Smooth muscle cell (in vitro differentiated cells): ENCODE results near the gene PCBP3. TPM values are rescaled to one million over a fixed set of nuclear protein-coding genes. Genes with fewer than 3 reads are reported as not detected.

Experiments
- DNase-seq: peaks from one replicate; lab custom pipeline; 2025; ENCODE audit not compliant: unreplicated experiment; lab: John Stamatoyannopoulos, UW
- H2AFZ ChIP-seq: fragments of 200-600 bp; sonication (generic); 2 replicates; pipeline ENCODE4 v1.6.0; 2016; ENCODE audit warnings: antibody characterized with exemption, low read depth, mild to moderate bottlenecking
- H3F3A ChIP-seq: fragments of 200-600 bp; sonication (generic); 2 replicates; pipeline ENCODE4 v1.6.0; 2017; ENCODE audit warnings: antibody characterized with exemption, low read depth
- H3K27ac ChIP-seq: fragments of 200-600 bp; sonication (generic); 2 replicates; pipeline ENCODE4 v1.5.1; 2016; ENCODE audit warnings: low read depth, mild to moderate bottlenecking
- H3K27me3 ChIP-seq: fragments of 200-600 bp; sonication (generic); 2 replicates; pipeline ENCODE4 v1.6.1; 2016; ENCODE audit warnings: low read depth, mild to moderate bottlenecking
- H3K36me3 ChIP-seq: fragments of 200-600 bp; sonication (generic); 2 replicates; pipeline ENCODE4 v1.5.1; 2016; ENCODE audit warnings: low read depth
- H3K4me1 ChIP-seq: fragments of 200-600 bp; sonication (generic); 2 replicates; pipeline ENCODE4 v1.5.1; 2016; ENCODE audit warnings: low read depth
- H3K4me2 ChIP-seq: fragments of 200-600 bp; sonication (generic); 2 replicates; pipeline ENCODE4 v1.6.0; 2016; ENCODE audit warnings: mild to moderate bottlenecking
- H3K4me3 ChIP-seq: fragments of 200-600 bp; sonication (generic); 2 replicates; pipeline ENCODE4 v1.5.1; 2016; ENCODE audit warnings: mild to moderate bottlenecking
- H3K79me2 ChIP-seq: fragments of 200-600 bp; sonication (generic); 2 replicates; pipeline ENCODE4 v1.6.0; 2016; ENCODE audit warnings: low read depth, mild to moderate bottlenecking
- H3K9ac ChIP-seq: fragments of 200-600 bp; sonication (generic); 2 replicates; pipeline ENCODE4 v1.6.0; 2016; ENCODE audit warnings: low read depth
- H3K9me3 ChIP-seq: fragments of 200-600 bp; sonication (generic); replicated peaks from 2 replicates; pipeline ENCODE4 v1.5.1; 2016; ENCODE audit warnings: low read depth
- H4K20me1 ChIP-seq: fragments of 200-600 bp; sonication (generic); 2 replicates; pipeline ENCODE4 v1.6.0; 2016; ENCODE audit warnings: low read depth
- CTCF ChIP-seq: fragments of 200-600 bp; sonication (generic); IDR thresholded peaks from 2 replicates; pipeline ENCODE4 v1.5.1; 2017; ENCODE audit warnings: borderline replicate concordance, mild to moderate bottlenecking, antibody characterized with exemption; ENCODE audit not compliant: insufficient read depth, poor library complexity, severe bottlenecking
- WGBS: methylation state at CpG from one replicate; pipeline ENCODE4 v1.1.7; 2016; ENCODE audit warnings: low lambda C conversion rate; 5-methylcytosine and 5-hydroxymethylcytosine counted together
- polyA plus RNA-seq: library from polyadenylated mRNA; unstranded; fragments of >200 nt; fragmentation: Nextera tagmentation; extraction: Ambion mirVana; gene quantifications from 2 replicates; pipeline ENCODE4 v1.2.1, GENCODE V29; 2016
- total RNA-seq: library from RNA; depleted of rRNA; stranded (reverse); fragments of >200 nt; gene quantifications from 2 replicates; pipeline ENCODE4 v1.2.3, GENCODE V29; 2014

The PCBP3 gene
- total and polyA plus RNA-seq, 2 experiments from 2014 or later, result 8.9 to 23.1 TPM

GRCh38 chr21:45792682-45793383 lies 149.3 kb downstream of the PCBP3 start:
- 95% methylated on average over 22 of the region's 22 CpGs for WGBS
- no peaks in the 10 kb centered on the region for H3K36me3 ChIP-seq
- no peak for TF ChIP-seq CTCF
- DNase-seq, result no peak
- no peak overlapping the region for H3K27ac ChIP-seq
- H3K4me3 ChIP-seq, result no peak overlapping the region
- H3K9ac ChIP-seq, result no peak overlapping the region
- H3K4me1 ChIP-seq, result no peaks in the 10 kb centered on the region
- no peaks in the 10 kb centered on the region for H3K9me3 ChIP-seq
- H3F3A ChIP-seq, result no peaks in the 10 kb centered on the region
- no peaks in the 10 kb centered on the region for H3K79me2 ChIP-seq
- H3K4me2 ChIP-seq, result no peak overlapping the region
- H4K20me1 ChIP-seq, result no peaks in the 10 kb centered on the region
- H2AFZ ChIP-seq, result no peak overlapping the region
- H3K27me3 ChIP-seq, result no peaks in the 10 kb centered on the region

- H3K9me3 ChIP-seq, result no peaks in the 10 kb centered on the region
- H3K4me1 ChIP-seq, result no peaks in the 10 kb centered on the region
- H2AFZ ChIP-seq, result no peak overlapping the region
- DNase-seq, result no peak
- no peak overlapping the region for H3K4me3 ChIP-seq
- no peak for TF ChIP-seq CTCF
- H3K4me2 ChIP-seq, result no peak overlapping the region
- no peaks in the 10 kb centered on the region for H4K20me1 ChIP-seq
- H3K9ac ChIP-seq, result no peak overlapping the region
- H3K27ac ChIP-seq, result no peak overlapping the region
- no peaks in the 10 kb centered on the region for H3K27me3 ChIP-seq
- H3F3A ChIP-seq, result no peaks in the 10 kb centered on the region
- H3K79me2 ChIP-seq, result no peaks in the 10 kb centered on the region
- no peaks in the 10 kb centered on the region for H3K36me3 ChIP-seq
- 86% methylated on average over 6 of the region's 6 CpGs for WGBS
Observed at GRCh38 chr21:45794027-45794426, 150.5 kb downstream of the PCBP3 start.

GRCh38 chr21:45796003-45796402 lies 152.5 kb downstream of the PCBP3 start:
- H3K27me3 ChIP-seq, result no peaks in the 10 kb centered on the region
- no peak overlapping the region for H3K9ac ChIP-seq
- H3K27ac ChIP-seq, result no peak overlapping the region
- H3K36me3 ChIP-seq, result no peaks in the 10 kb centered on the region
- H3K4me2 ChIP-seq, result no peak overlapping the region
- no peak for TF ChIP-seq CTCF
- H2AFZ ChIP-seq, result no peak overlapping the region
- H3K4me1 ChIP-seq, result no peaks in the 10 kb centered on the region
- no peaks in the 10 kb centered on the region for H3F3A ChIP-seq
- no peak for DNase-seq
- no peak overlapping the region for H3K4me3 ChIP-seq
- H3K9me3 ChIP-seq, result no peaks in the 10 kb centered on the region
- no peaks in the 10 kb centered on the region for H3K79me2 ChIP-seq
- H4K20me1 ChIP-seq, result no peaks in the 10 kb centered on the region
- 82% methylated on average over 3 of the region's 3 CpGs for WGBS

GRCh38 chr21:45797338-45797737 lies 153.8 kb downstream of the PCBP3 start:
- H3K9ac ChIP-seq, result no peak overlapping the region
- 53% methylated on average over 8 of the region's 8 CpGs for WGBS

More at GRCh38 chr21:45797338-45797737, 153.8 kb downstream of the PCBP3 start:
- no peak overlapping the region for H3K27ac ChIP-seq
- no peak overlapping the region for H2AFZ ChIP-seq
- H3K27me3 ChIP-seq, result no peaks in the 10 kb centered on the region
- H3K36me3 ChIP-seq, result no peaks in the 10 kb centered on the region
- H3K79me2 ChIP-seq, result no peaks in the 10 kb centered on the region
- no peaks in the 10 kb centered on the region for H4K20me1 ChIP-seq
- no peaks in the 10 kb centered on the region for H3F3A ChIP-seq
- no peaks in the 10 kb centered on the region for H3K4me1 ChIP-seq
- no peak overlapping the region for H3K4me3 ChIP-seq
- no peaks in the 10 kb centered on the region for H3K9me3 ChIP-seq
- no peak for DNase-seq
- TF ChIP-seq CTCF, result no peak
- H3K4me2 ChIP-seq, result no peak overlapping the region
